ENCODE data around the gene GPR143.

DNA sequence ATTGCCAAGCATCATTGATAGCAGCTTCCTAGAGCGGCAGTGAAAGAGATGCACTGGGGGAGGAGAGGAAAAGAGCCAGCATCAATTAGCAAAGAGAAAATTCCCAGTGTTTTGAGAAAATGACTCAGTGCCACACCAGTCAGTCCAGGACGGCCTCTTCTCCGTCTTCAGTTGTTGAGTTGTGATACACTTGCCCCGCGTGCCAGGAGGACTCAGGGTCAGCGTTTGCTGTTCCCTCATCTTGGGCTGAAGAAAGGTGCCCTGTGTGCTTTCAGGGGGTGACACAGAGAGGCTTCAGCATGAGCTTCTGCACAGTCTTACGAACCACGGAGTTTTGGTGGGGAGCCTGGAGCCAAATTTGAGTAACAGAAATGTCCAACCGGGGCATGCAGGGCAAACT lies 82.3 kb downstream of the GPR143 start:
- TF ChIP-seq RAD21 (IDR thresholded peaks at IDR 0.05; ENCODE audit: low read depth) (no peak), CREB1 (IDR thresholded peaks at IDR 0.05; ENCODE audit: low read depth) (no peak), CEBPB (IDR thresholded peaks at IDR 0.05) (no peak)
- TF ChIP-seq, protein P1, sequence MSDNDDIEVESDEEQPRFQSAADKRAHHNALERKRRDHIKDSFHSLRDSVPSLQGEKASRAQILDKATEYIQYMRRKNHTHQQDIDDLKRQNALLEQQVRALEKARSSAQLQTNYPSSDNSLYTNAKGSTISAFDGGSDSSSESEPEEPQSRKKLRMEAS (IDR thresholded peaks at IDR 0.05) = no peak
